Stimulated activated CD8-positive, alpha-beta memory T cell treated with anti-CD3 and anti-CD28 coated beads, Interleukin-4, amount 100 ng/mL, for 48 hours (primary cell): ENCODE data around the gene LSM4.
"Not testable (repeated sequence)": the region's sequence is repeated elsewhere in the genome, so short reads cannot be mapped to it uniquely, and the experiment has no call there.

Experiments
- DNase-seq: peaks from one replicate; pipeline ENCODE4 v3.0.0-alpha.2; 2020

LSM4 gene

DNA sequence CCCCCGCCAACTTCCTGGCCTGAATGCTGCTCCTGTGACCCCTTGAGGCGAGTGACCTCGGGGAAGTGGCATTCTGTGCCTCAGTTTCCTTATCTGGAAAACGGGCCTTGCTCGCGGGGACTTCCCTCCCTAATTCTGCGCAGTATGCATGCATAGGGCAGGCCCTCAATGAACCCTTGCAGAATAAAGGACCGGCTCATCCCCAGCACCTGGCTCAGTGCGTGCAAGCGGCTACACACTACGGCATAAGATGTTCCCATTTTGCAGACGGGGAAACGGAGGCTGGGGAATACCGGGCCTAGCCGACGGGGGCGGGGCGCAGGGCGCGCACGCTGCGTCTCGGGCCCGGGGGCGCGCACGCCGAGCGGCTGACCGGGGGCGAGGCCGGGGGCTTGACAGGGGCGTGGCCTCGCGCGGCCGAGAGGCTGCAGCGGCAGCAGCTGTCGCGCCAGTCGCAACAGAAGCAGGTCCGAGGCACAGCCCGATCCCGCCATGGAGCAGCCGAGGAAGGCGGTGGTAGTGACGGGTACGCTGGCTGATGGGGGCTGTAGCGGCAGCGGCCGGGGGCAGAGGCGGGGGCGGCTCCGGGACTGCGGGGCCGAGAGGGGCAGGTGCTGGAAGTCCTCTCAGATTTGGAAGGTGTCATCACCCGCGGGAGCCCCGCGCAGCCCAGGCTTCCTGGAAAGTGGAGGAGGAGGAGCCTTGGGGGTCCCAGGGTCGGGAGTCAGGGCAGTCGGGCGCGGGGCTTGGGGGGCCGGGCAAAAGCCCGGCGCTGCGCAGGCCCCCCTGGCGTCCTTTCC lies 17.5 kb upstream of the LSM4 start, which contains the start of gene PGPEP1:
Gene PGPEP1, plus strand, starts transcription at position 409 of the 800 bp plus-strand sequence. Its CDS starts 84 bp downstream, at position 493.
- DNase-seq, result peak; percentile 81

DNA sequence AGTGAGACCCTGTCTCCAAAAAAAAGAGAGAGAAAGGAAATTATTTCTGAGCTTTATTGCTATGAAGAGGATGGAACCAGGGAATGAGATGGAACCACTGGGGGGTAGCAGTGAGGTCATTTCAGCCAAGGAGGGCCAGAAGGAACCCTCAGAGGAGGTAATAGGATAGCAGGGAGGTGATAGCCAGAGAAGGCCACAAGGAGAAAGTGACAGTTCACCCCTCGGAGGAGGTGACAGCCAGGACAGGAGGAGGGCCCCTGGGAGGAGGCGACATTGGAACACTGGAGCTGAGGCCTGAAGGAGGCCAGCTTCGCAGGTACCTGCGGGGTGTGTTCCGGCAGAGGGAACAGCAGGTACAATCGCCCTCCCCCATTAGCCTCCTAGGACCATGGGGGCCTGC lies 16.8 kb upstream of the LSM4 start:
- DNase-seq, result no peak

DNA sequence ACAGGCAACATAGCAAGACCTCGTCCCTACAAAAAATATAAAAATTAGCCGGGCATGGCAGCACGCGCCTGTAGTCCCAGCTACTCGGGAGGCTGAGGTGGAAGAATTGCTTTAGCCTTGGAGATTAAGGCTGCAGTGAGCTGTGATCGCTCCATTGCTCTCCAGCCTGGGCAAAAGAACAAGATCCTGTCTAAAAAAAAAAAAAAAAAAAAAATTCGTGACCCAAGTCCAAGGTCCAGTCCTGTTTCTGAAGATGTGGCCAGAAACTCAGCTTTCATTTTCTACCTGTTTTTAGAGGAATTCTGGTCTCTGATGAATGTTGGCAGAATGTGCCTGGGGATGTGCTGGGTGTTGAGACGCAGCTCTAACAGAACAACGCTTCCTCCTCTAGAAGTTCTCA lies 15.7 kb upstream of the LSM4 start:
- no peak for DNase-seq

DNA sequence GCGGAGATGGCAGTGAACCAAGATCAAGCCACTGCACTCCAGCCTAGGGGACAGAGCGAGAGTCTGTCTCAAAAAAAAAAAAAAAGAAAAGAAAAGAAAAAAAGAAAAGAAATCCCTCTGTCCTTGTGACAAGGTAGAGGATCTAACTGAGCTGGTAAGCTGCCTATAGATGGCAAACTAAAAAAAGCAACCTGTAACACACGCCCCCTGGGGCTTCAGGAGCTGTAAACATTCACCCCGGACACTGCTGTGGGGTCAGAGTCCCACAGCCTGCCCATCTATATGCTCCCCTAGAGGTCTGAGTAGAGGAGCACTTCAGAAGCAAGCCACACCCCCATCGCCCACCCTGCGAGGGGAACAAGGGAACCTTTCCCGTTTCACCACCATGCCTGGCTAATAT lies 13.2 kb upstream of the LSM4 start:
- DNase-seq, result no peak

DNA sequence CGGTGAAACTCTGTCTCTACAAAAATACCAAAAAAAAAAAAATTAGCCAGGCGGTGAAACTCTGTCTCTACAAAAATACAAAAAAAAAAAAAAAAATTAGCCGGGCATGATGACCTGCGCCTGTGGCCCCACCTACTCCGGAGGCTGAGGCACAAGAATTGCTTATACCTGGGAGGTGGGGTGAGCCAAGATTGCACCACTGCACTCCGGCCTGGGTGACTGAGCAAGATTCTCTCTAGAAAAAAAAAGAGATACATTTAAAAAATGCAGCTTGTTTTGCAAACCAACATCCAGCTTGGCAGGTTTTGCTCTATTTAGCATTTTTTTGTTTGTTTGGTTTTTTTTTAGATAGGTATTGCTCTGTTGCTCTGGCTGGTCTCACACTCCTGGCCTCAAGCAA lies 10.8 kb upstream of the LSM4 start:
- DNase-seq, result no peak

DNA sequence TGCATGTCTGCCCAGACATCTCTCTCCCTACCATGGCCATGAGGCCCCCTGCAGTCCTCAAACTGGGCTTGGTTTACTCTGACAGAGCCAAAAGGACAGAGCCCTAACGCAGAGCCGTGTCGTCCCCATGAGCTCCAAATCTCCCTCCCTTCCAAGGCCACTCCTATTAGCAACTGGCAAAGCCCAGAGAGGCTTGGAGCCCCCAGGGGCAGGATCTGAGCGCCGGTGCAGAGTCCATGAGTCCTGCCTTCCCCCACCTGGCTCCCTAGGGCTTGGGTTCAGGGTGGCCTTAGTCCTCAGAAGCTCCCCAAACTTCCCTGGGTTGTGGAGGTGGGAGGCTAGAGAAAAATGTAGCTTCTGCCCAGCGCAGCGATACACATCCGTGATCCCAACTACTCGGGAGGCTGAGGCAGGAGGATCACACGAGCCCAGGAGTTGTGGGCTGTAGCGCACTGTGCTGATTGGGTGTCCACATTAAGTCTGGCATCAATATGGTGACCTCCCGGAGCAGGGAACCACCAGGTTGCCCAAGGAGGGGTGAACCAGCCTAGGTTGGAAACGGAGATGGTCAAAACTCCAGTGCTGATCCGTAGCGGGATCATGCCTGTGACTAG lies 10.1 kb upstream of the LSM4 start:
- DNase-seq, result no peak

DNA sequence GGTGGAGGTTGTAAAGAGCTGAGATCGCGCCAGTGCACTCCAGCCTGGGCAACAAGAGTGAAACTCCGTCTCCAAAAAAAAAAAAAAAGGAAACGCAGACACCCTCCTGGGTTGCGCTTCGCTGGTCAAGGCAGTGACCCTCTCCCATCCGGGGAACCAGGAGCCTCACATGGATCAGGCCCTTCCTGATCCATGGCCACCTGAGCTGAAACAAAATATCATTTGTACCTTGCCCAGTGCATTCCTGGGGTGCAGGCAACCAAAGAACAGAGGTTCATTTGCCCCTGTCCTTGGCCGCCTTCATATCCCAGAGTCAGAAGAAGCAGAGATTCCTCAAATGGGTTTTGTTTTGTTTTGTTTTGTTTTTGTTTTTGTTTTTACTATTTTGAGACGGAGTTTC lies 8.0 kb upstream of the LSM4 start:
- DNase-seq, result no peak

DNA sequence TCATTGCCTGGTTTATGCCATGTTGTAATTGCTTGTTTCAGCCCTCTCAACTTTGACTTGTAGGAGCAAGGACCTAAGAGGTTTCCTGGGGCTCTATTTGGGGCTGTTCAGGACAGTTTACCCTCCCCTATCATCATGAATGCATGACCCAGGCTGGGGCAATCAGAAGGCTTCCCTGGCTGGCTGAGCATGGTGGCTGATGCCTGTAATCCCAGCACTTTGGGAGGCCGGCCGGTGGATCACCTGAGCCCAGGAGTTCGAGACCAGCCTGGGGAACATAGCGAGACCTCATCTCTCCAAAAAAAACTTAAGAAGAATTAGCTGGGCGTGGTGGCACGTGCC lies 6.1 kb upstream of the LSM4 start:
- no peak for DNase-seq

DNA sequence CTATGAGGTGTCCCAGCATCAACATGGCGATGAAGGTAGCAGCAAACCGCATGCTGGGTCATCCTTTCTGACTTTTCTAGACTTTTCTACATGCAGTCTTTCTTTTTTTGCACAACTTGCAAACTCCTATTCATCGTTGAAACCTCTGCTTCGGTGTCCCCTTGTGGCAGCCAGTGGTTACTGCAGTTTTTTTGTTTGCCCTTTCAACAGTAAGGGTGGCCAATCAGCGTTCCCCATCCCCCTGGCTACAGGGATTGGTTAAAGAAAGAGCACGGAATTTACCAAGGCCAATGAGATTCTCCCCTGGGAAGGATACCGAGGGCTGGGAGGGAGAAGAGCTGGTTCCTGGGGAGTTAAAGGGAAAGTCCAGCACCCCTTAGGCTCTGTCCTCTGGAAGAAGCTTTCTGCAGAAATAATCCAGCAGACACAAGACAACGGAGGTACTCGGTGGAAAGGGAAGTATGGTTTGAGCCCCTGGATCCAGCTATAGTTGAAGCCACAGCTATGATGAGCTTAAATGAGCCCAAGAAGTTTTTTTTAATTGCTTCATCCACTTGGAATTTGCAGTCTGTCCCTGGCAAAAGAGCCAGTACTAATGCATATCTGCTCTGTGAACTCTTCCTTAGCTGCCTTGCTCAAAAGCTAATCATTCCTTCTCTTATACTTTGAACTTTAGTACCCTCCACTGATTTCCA lies 5.6 kb upstream of the LSM4 start:
- DNase-seq, result peak; percentile 85

DNA sequence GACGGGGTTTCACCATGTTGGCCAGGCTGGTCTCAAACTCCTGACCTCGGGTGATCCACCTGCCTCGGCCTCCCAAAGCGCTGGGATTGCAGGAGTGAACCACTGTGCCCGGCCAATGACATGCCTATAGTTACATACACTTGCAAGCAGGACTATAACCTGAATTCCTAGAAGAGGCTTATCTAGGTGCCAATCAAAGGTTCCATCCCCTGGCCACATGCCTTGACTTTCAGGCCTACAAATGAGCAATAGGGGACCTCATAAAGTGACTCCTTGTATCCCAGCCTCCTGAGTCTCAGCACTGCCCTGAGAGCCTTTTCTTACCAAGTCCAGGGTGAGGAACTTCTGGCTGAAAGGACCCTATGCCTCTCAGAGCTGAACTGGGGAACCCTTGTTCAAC lies 3.9 kb upstream of the LSM4 start:
- DNase-seq, result no peak

DNA sequence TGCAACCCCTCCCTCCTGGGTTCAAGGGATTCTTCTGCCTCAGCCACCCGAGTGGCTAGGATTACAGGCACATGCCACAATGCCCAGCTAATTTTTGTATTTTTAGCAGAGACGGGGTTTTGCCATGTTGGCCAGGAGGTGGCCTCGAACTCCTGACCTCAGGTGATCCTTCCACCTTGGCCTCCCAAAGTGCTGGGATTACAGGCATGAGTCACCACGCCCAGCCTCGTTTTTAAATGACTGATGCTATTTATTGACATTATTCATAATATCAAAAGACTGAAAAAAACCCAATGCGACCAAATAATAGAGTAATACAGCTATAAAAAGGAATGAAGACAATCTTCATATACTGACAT lies 1.5 kb upstream of the LSM4 start:
- not testable (repeated sequence) for DNase-seq

DNA sequence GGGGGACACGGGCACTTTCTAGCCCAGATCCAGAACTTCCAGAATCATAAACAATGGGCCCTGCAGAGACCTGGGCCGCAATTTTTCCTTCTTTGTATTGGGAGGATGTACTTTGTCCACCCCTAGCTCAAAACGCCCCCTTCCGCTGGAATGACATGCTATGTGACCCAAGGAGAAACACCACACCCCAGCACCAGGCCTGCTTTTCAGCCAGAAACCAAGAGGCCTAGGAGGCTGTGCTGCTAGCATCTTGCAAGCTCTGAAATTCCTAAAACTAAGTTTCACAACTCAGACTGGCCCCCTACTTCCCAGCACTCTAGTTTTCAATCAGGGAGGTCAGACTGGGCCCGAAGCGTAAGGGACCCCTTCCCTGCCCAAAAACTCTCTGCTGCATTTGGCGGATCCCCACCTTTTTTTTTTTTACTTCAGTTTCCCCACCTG lies 538 bp downstream of the LSM4 start:
- peak; percentile 76 for DNase-seq

DNA sequence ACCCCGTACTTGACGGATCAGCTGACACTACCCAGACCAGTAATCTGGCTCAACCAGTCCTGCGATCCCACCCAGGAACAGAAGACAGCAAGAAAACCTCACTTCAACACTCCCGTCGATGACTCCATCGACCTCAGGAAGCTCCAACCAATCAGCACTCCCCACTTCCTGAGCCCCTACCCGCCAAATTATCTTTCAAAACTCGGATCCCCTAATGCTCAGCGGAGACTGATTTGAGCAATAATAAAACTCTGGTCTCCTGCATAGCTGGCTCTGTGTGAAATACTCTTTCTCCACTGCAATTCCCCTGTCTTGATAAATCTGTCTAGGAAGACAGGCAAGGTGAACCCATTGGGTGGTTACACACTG lies 1.2 kb downstream of the LSM4 start:
- DNase-seq, result peak; percentile 60

DNA sequence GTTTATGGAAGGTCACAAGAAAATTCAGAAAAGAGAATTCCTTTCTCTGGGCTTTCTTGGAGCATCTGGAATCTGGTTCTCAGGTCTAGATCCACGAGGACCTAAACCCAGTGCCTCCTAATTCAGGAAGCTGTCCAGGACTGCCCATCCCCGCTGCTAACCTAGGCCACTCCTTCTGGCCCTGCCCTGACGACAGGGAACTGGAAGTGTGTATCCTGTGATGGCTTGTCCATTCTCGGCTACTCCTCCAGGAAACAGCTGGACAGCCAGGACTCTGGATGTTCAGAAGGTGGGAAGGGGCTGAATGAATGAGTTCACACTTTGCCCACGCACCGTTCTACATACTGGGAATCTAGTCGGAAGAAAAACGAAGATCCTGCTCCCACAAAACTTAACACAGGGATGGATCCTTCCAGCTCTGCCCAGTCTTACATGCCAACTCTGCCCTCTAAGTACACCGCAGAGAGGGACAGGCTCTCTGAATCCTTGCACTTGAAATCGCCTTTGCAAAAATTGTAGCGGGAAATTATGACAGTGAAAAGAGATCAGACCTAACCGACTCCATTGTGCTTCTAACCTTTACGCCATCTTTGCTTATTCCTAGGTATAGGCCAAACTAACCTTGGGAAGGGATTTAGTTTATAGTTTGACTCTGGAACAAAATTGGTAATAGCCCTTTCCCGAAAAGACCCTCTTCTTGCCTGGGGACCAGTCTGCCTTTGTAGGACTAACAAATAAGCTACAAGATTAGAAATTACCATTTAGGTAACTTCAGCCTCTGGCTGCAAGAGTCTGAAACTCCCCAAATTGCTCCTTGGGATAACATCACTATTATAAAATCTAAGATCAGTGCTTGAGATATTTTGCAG lies 1.8 kb downstream of the LSM4 start:
- DNase-seq, result no peak

DNA sequence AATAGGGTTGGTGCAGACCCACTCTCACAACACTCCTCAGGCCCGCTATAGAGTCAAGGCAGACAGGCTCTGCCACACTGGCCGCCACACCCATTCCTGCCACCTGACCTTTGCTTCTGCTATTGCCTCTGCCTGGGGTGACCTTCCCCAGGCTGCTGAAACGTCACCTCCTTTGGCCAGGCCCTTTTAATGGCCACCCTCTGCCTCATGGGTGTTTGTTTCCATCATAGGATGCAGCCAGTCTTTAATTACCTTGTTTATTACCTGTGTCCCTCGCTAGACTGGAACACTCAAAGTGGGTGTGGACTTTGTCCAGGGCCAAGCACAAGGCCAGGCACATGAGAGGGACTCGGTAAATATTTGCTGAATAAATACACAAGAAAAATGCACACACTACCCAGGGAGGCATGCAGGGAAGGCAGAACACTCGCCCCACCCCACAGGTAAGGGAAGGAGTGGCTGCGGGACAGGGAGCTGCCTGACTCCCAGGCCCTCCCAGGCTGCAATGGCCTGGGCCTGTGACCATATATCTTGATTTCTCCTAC lies 3.2 kb downstream of the LSM4 start:
- no peak for DNase-seq

DNA sequence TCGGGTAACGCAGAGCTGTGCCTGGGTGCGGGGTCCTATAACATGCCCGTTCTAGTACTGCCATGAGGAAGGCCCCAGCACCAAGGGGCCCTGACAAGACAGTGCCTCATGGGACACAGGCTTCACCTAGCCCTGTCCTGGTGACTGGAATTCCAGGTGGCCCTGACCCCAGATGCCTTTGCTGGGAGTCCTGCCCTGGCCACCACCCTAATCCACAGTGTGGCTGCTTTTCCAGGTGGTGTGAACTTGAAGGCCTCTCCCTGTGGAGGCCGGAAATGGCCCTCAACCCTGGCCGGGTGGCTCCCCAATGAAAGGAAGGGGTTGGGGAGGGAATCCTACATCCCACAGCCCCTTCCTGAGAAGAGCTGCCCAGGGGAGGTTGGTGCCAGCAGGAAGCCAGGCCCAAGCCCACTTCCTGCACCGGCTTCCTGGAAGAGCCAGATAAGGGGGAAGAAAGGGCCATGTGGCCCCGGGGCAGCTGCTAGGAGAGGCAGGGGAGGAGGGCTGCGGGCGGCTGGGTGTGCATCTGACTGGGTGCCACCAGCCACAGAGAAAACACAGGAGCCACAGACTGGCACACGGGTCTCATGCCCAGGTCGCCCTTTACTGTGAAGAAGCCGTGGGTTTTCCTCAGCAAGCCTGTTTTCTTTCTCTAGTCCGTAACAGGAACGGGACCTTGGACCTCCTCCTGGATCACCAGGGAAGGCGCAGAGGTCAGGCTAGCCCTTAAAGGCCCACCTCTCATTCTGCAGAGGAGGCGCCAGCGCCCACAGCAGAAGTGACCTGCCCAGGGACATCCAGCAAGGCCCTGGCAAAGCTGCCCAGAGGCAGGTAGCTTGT lies 4.7 kb downstream of the LSM4 start:
- DNase-seq, result peak; percentile 71

DNA sequence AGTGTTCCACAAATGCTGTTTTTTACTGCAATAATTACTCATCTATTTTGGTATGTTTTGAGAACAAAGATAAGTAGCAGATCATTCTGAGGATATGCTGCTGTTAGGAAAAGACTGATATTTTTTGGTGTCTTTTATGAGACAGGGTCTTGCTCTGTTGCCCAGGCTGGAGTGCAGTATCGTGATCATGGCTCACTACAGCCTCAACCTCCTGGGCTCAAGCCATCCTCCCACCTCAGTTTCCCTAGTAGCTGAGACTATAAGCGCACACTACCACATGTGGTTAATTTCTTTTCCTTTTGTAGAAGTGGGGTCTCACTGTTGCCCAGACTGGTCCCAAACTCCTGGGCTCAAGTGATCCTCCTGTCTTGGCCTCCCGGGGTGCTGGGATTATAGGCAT lies 9.5 kb downstream of the LSM4 start:
- DNase-seq, result no peak

DNA sequence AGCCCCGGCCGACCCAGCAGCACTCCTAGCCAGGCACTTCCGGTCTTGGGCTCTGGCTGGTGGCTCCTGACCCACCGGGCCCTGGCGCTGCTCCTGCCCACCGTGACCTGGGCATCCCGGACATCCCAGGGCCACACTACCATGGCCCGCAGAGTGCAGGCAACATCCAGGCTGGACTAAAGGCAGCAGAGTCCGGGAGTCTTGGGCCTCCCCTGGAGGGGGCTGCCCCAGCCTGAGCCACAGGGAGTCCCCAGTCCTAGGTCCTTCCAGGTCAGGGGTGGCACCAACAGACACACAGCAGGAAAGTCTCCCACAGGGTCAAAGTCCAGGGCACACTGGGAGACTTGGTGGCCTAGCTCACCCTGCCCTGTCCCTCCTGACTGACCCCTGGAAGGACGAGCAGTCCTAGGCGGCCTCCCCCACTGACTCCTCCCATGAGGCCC lies 10.8 kb downstream of the LSM4 start:
- no peak for DNase-seq

DNA sequence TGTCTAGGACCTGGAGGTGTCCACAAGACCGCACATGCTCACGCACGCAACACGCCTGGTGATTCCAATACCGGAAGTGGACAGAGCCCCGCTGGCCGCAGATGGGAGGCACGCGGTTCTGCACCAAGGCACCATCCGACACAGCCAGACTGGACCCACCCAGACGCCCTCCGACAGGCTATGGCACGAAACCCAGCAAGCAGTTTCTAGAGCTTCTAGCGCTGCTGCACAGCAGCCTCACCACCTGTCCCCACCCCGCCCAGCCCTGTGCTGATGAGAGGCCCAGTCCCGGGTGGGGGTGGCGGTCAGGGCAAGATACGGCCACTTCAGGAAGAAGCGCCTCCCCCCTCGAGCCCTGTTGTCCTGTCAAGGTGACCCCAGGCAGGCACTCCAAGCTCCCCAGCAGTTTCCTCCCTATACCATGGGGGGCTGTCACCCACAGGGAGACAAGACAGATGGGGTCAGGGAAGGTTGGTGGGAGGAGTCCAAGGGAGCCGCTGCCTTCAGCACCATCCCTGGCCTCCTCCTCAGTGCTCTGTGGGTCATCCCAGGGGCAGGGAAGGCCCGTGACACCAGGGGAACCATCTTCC lies 11.3 kb downstream of the LSM4 start:
- no peak for DNase-seq

DNA sequence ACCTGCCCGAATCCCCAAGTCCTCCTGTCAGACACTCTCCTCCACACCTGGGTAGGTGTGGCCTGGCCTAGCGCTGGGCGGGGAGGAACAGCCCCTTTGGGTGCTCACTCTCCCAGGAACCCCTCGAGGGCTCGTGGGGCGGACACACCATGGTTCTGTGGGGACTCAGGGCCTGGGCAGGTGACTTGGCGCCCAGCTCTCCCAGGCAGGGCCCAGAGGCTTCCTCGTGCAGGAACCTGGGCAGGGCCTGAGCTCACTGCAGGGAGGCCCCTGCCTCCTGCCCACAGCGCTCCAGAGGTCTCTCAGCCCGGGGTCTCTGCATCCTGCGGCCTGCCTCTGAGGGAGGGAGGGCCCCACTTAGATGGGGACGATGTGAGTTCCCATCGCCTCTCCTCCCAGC lies 11.9 kb downstream of the LSM4 start:
- no peak for DNase-seq

DNA sequence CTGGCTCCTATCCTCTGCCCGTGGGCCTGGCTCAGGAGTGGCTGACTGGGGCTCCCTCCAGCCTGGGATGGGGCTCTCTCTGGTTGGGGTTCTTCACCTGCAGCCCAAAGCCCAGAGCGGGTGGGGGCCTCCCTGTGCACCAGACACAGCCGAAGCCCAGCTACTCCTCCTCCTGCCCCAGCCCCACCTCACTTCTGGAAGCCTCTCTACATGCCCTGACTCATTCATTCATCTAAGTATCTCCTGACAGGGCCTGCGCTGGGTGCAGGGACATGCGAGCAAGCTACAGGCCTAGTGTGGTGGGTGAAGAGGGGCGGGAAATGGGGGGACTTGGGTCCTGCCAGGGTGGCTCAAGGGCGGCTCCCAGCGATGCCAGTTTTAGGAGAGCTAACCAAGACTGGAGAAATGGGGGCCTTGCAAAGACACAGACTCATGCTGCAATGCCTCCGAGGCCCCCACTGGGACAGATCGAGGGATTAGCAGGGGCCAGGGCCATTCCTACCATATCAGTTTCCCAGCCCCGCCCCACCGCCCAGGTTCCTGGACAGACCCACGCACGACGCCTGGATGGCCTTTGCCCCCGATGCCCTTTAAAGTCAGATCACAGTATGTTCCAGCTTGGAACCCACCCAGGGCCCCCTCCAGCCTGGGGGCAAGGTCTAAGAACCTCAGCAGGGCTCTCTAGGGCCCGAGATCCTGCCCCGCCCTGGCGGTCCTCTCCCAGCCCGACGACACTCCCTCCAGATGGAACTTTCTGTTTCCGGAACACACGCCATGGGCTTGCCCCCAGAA lies 12.6 kb downstream of the LSM4 start:
- no peak for DNase-seq
